Muscle layer of colon (tissue), 2 donors: ENCODE results near the gene GPR158.

ENCODE experiments used
- H3K27ac ChIP-seq: one replicate; pipeline ENCODE4 v1.7.0; 2013; ENCODE audit warnings: low read depth, mild to moderate bottlenecking, low read length, moderate library complexity
- H3K27me3 ChIP-seq, 2 donors: one replicate each; pipeline ENCODE4 v1.7.0; 2013; ENCODE audit warnings: low read length in 2 of 2, mild to moderate bottlenecking in 2 of 2; ENCODE audit not compliant: insufficient read depth in 2 of 2, control insufficient read depth in 1 of 2
- H3K36me3 ChIP-seq: one replicate; pipeline ENCODE4 v1.7.0; 2013; ENCODE audit warnings: mild to moderate bottlenecking, low read length; ENCODE audit not compliant: insufficient read depth
- H3K4me1 ChIP-seq: one replicate; pipeline ENCODE4 v1.7.0; 2013; ENCODE audit warnings: mild to moderate bottlenecking, low read length; ENCODE audit not compliant: insufficient read depth
- H3K4me3 ChIP-seq, 2 donors: one replicate each; pipeline ENCODE4 v1.7.0; 2013; ENCODE audit warnings: low read length in 2 of 2, low read depth in 1 of 2, mild to moderate bottlenecking in 1 of 2, moderate library complexity in 1 of 2
- H3K9ac ChIP-seq: one replicate; pipeline ENCODE4 v1.7.0; 2013; ENCODE audit warnings: low read length
- H3K9me3 ChIP-seq: one replicate; pipeline ENCODE4 v1.7.0; 2013; ENCODE audit warnings: mild to moderate bottlenecking, low read length
- donor health status: abdominal sarcoma.
- donor health status: Adenocarcinoma of cecum.

Gene GPR158

GRCh38 chr10:25209618-25210017, 34.8 kb downstream of the GPR158 start:
- no peaks in the 10 kb centered on the region for H3K27me3 ChIP-seq
- H3K36me3 ChIP-seq: no peaks in the 10 kb centered on the region
- no peaks in the 10 kb centered on the region for H3K4me1 ChIP-seq
- H3K4me3 ChIP-seq: no peak overlapping the region
- H3K27ac ChIP-seq: no peak overlapping the region
- H3K9ac ChIP-seq: no peak overlapping the region
- no peaks in the 10 kb centered on the region for H3K9me3 ChIP-seq

- Histone ChIP-seq H3K4me1 (no peaks in the 10 kb centered on the region), H3K9me3 (no peaks in the 10 kb centered on the region), H3K4me3 (no peak overlapping the region), H3K27ac (no peak overlapping the region), H3K36me3 (no peaks in the 10 kb centered on the region), H3K27me3 (no peaks in the 10 kb centered on the region), H3K9ac (no peak overlapping the region)
Observed at GRCh38 chr10:25210265-25210664, 35.5 kb downstream of the GPR158 start.

DNA sequence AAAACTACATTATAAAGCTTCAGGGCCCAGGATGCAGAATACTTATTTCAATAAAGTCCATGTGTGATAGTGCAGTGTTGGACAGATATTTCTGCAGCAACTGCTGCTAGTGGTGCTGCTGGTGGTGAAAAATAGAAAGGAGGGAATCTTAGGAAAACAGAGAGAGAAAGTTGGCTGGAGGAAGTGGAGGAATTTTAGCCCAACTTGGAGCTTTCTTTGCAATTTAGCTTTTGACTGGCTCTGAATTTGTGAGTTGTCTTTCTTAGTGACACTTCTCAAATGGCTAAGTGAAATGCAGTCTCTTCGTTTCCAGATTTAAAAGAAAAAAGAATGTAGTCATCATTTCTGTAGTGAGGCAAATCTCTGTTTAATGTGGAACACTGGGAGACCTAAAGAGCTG, 45.4 kb downstream of the GPR158 start:
- H3K27me3 ChIP-seq: no peaks in the 10 kb centered on the region
- H3K4me3 ChIP-seq: no peak overlapping the region
- H3K36me3 ChIP-seq: no peaks in the 10 kb centered on the region
- no peaks in the 10 kb centered on the region for H3K4me1 ChIP-seq
- H3K27ac ChIP-seq: no peak overlapping the region
- H3K9ac ChIP-seq: no peak overlapping the region
- H3K9me3 ChIP-seq: no peaks in the 10 kb centered on the region

GRCh38 chr10:25222085-25222660, 47.4 kb downstream of the GPR158 start:
- no peaks in the 10 kb centered on the region for H3K9me3 ChIP-seq
- H3K36me3 ChIP-seq: no peaks in the 10 kb centered on the region
- H3K9ac ChIP-seq: no peak overlapping the region
- H3K4me1 ChIP-seq: no peaks in the 10 kb centered on the region
- H3K27ac ChIP-seq: no peak overlapping the region
- no peak overlapping the region for H3K4me3 ChIP-seq
- no peaks in the 10 kb centered on the region for H3K27me3 ChIP-seq

DNA sequence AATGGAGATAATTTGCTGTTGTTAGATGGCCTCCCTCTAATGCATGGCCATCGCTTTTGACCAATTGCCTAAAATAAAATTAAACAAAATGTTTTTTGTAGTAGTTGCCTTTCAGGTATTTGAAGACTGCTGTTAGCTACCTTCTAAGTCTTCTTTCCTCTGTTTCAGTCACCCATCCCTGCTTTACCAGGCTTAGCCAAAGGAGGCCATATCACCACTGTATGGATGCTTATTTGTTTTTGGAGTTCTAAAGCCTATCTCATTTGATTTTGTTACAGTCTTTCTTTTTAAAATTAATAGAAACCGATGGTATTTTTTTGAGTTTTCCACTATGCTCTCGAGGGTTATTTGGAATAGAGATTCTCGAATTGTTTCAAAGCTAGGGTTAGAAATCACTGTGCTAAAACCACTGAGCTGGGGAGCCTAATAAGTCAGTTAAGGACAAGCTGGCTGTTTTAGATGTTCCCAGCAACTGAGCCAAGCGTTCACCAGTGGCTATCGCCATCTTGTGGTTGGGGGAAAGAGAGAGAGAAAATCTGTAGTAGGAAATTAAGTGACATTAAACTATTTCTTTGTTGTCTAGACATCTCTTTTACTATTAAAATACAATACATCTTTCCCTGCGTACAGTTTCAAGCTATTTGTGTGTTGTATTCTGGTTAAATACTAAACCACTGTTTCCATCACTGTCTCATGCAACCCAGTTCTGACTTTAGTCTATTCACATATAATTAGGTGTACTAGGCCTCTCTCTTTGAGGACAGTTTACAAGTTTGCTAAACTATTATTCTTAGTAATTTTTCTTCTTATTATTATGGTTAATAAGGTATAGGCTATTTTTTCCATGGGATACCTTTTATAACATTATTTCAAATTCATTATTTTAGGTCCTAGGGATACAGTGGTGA, 52.2 kb downstream of the GPR158 start:
- H3K27ac ChIP-seq: no peak overlapping the region
- no peak overlapping the region for H3K4me3 ChIP-seq
- H3K4me1 ChIP-seq: no peaks in the 10 kb centered on the region
- no peaks in the 10 kb centered on the region for H3K36me3 ChIP-seq
- H3K9me3 ChIP-seq: no peaks in the 10 kb centered on the region
- H3K27me3 ChIP-seq: no peaks in the 10 kb centered on the region
- no peak overlapping the region for H3K9ac ChIP-seq

DNA sequence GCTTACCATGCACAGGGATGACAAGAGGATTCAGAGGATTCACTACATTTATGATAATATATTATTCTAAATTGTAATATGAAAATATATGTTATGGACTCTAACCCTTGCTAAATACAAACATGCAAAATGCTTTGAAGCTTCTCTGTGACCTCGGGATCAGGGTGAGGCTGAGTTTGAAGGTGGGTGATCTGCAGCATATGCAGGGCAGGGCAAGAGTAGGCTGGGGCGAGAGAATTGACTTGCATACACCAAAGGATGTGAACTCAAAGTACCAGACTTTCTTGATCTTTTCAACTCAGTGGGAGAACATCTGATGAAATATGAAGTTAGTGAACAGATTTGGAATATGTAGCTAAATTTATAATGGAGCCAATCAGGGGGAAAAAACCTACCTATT, 57.0 kb downstream of the GPR158 start:
- H3K4me3 ChIP-seq: no peak overlapping the region
- H3K27me3 ChIP-seq: no peaks in the 10 kb centered on the region
- H3K36me3 ChIP-seq: no peaks in the 10 kb centered on the region

DNA sequence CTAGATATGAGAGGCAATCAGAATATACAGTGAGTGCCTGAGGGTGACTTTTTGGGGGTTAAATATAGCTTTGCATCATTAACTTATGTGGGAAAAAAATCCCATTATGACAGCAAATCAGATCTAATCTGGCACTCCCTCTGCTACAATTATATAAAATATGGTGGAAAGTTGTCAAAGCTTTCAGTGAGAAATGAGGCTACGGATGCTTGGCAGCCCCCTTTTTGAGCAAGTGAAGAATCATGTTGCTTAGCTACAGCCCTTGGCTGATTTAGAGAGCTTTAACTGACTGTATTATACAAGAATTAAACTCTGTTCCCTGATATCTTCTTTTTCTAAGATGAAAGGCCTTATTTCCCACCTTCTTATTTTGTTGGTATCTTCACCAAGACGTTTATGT, 57.4 kb downstream of the GPR158 start:
- Histone ChIP-seq H3K27me3 (no peaks in the 10 kb centered on the region), H3K9me3 (no peaks in the 10 kb centered on the region), H3K36me3 (no peaks in the 10 kb centered on the region), H3K27ac (no peak overlapping the region), H3K4me1 (no peaks in the 10 kb centered on the region), H3K9ac (no peak overlapping the region), H3K4me3 (no peak overlapping the region)

More for the DNA sequence above, 57.0 kb downstream of the GPR158 start:
- H3K9ac ChIP-seq: no peak overlapping the region
- H3K4me1 ChIP-seq: no peaks in the 10 kb centered on the region
- H3K27ac ChIP-seq: no peak overlapping the region
- H3K9me3 ChIP-seq: no peaks in the 10 kb centered on the region

DNA sequence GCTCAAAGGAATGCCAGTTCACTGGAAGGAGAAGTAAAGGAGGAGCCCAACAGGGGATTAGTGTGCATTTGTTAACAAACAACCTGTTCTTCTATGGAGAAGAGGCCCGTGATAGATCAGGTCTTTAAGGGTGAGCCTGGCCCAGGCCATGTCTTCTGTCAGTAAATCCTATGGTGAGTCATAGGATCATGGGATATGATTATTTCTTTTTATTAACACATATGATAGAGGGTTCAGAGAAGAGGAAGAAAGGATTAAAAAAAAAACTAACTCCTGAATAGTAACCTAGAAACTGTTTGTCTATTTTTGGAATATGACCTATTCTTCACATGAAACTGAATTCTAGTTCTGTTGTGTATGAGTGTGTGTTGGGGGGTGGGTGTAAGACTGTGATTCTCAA, 70.4 kb downstream of the GPR158 start:
- no peak overlapping the region for H3K27ac ChIP-seq
- H3K27me3 ChIP-seq: no peaks in the 10 kb centered on the region
- no peak overlapping the region for H3K4me3 ChIP-seq
- H3K4me1 ChIP-seq: no peaks in the 10 kb centered on the region
- no peaks in the 10 kb centered on the region for H3K9me3 ChIP-seq
- no peak overlapping the region for H3K9ac ChIP-seq
- no peaks in the 10 kb centered on the region for H3K36me3 ChIP-seq

GRCh38 chr10:25257646-25258045, 82.8 kb downstream of the GPR158 start:
- H3K9me3 ChIP-seq: no peaks in the 10 kb centered on the region
- H3K36me3 ChIP-seq: no peaks in the 10 kb centered on the region
- H3K27me3 ChIP-seq: no peaks in the 10 kb centered on the region
- H3K4me1 ChIP-seq: no peaks in the 10 kb centered on the region
- no peak overlapping the region for H3K27ac ChIP-seq
- H3K4me3 ChIP-seq: no peak overlapping the region
- H3K9ac ChIP-seq: no peak overlapping the region

GRCh38 chr10:25261110-25261509, 86.3 kb downstream of the GPR158 start:
- H3K4me3 ChIP-seq: no peak overlapping the region
- no peak overlapping the region for H3K27ac ChIP-seq

DNA sequence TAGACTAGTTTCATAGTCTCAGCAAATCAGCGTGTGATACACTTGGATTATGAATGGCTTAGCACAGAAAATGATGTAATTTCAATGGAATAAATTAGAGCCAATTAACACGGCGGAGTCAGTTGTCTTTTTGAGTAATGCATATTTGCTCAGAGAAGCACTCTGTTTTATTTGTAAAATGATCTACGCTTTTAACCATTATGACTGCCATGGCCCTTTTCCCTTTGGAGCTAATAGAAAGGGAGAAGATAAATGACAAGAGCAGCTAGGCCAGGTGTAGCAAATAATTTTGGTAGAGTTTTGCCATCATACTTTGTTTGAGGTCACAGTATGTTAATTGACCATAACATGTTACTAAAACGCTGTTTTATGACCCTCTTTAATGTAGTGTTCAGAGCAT, 86.8 kb downstream of the GPR158 start:
- Histone ChIP-seq H3K27me3 (no peaks in the 10 kb centered on the region), H3K9ac (no peak overlapping the region), H3K4me3 (no peak overlapping the region), H3K9me3 (no peaks in the 10 kb centered on the region), H3K4me1 (no peaks in the 10 kb centered on the region), H3K27ac (no peak overlapping the region), H3K36me3 (no peaks in the 10 kb centered on the region)

More at GRCh38 chr10:25261110-25261509, 86.3 kb downstream of the GPR158 start:
- no peaks in the 10 kb centered on the region for H3K27me3 ChIP-seq
- H3K4me1 ChIP-seq: no peaks in the 10 kb centered on the region
- H3K9me3 ChIP-seq: no peaks in the 10 kb centered on the region
- no peaks in the 10 kb centered on the region for H3K36me3 ChIP-seq
- no peak overlapping the region for H3K9ac ChIP-seq

DNA sequence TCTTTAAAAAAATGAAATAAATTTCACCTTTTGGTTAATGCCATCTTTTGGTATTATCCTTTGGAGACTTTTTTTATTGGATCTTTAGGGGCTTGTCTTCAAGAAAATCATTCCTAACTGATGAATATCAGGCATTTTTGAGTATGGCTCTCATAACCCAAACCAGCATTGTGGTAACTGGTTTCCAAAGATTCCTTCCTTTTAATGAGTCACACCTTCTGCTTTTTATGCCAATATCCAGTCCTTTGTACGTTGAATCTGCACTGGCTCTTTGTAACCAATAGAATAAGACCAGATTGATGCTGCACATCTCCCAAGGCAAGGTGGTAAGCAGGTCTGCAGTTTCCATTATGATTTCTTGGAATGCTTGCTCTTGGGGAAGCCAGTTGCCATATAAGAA, 89.1 kb downstream of the GPR158 start:
- H3K4me1 ChIP-seq: no peaks in the 10 kb centered on the region

More for the DNA sequence above, 89.1 kb downstream of the GPR158 start:
- Histone ChIP-seq H3K27ac (no peak overlapping the region), H3K36me3 (no peaks in the 10 kb centered on the region), H3K9me3 (no peaks in the 10 kb centered on the region), H3K27me3 (no peaks in the 10 kb centered on the region), H3K4me3 (no peak overlapping the region), H3K9ac (no peak overlapping the region)
